ENCODE data around the gene SHISAL2A. TPM values are rescaled to one million over a fixed set of nuclear protein-coding genes. Genes with fewer than 3 reads are reported as not detected.
A peak's percentile ranks its signal among the peaks of the same experiment; 100 is the strongest.
"Not testable (repeated sequence)": the region's sequence is repeated elsewhere in the genome, so short reads cannot be mapped to it uniquely, and the experiment has no call there.

The SHISAL2A gene
- polyA plus RNA-seq, 4 donors, result 0.35 to 0.45 TPM; not detected in 2

DNA sequence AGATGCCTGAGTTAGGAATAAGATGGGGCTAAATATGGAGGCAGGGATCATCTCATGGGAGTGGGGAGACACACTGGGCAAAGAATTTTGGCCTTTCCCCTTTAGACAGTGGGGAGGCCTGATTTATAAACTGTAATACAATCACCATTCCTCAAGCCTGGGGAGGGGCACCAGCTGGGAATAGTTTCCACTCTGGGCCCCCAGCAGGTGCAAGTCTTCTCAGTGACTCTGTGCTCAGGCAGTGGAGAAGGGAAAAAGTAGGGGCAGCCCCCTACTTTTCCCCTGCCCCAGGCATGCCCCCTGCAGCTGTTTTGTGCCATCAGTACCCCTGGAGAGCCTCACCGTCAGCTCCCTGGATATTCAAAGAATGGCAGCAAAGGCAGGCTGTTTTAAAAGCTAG lies 46.1 kb downstream of the SHISAL2A start:
- no peak overlapping the region for H3K27ac ChIP-seq (ENCODE audit: low read depth in 1 of 3, low read length in 2 of 3)
- 88 to 100% (median 94%) methylated on average over 1 of the region's 1 CpG for WGBS, 3 donors
- no peak overlapping the region for H3K4me3 ChIP-seq (ENCODE audit: low read depth in 1 of 3, low read length in 3 of 3)
- no peaks in the 10 kb centered on the region for H3K9me3 ChIP-seq (ENCODE audit: control insufficient read depth in 2 of 2, insufficient read depth in 1 of 2, low read depth in 1 of 2, low read length in 1 of 2)
- no peaks in the 10 kb centered on the region for H3K36me3 ChIP-seq (ENCODE audit: control insufficient read depth in 3 of 3, insufficient read depth in 2 of 3, low read depth in 1 of 3, low read length in 3 of 3)
- FAIRE-seq (no peak), DNase-seq (no peak)
- H3K4me1 ChIP-seq (ENCODE audit: control insufficient read depth in 3 of 3, insufficient read depth in 2 of 3, low read depth in 1 of 3, low read length in 2 of 3), result no peaks in the 10 kb centered on the region
- no peaks in the 10 kb centered on the region for H3K27me3 ChIP-seq (ENCODE audit: control insufficient read depth in 3 of 3, insufficient read depth in 3 of 3, low read length in 3 of 3)

DNA sequence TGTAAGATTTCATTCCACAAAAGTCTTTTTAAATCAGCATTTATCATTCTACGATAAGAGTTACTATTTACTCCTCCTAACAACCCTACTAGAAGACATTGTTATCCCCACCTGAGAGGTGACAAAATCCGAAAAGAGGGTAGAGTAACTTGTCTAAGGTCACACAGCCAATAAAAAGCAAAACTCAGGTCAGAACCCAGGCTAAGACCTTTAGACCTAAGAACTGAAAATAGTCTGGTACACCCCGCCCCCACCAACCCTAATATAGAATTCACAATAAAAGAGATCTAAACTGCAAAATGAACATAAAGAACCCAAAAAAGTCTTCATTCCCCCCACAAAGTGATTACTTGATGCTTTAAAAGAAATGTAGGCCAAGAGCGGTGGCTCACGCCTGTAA lies 46.5 kb downstream of the SHISAL2A start:
- H3K9me3 ChIP-seq (ENCODE audit: control insufficient read depth in 2 of 2, insufficient read depth in 1 of 2, low read depth in 1 of 2, low read length in 1 of 2), result no peaks in the 10 kb centered on the region
- no peak overlapping the region for H3K4me3 ChIP-seq (ENCODE audit: low read depth in 1 of 3, low read length in 3 of 3)
- 66 to 85% (median 76%) methylated on average over 5 of the region's 5 CpGs for WGBS, 3 donors
- H3K27ac ChIP-seq (ENCODE audit: low read depth in 1 of 3, low read length in 2 of 3), result no peak overlapping the region
- H3K4me1 ChIP-seq (ENCODE audit: control insufficient read depth in 3 of 3, insufficient read depth in 2 of 3, low read depth in 1 of 3, low read length in 2 of 3), result no peaks in the 10 kb centered on the region
- FAIRE-seq (no peak), DNase-seq (no peak)
- H3K36me3 ChIP-seq (ENCODE audit: control insufficient read depth in 3 of 3, insufficient read depth in 2 of 3, low read depth in 1 of 3, low read length in 3 of 3), result no peaks in the 10 kb centered on the region
- no peaks in the 10 kb centered on the region for H3K27me3 ChIP-seq (ENCODE audit: control insufficient read depth in 3 of 3, insufficient read depth in 3 of 3, low read length in 3 of 3)

DNA sequence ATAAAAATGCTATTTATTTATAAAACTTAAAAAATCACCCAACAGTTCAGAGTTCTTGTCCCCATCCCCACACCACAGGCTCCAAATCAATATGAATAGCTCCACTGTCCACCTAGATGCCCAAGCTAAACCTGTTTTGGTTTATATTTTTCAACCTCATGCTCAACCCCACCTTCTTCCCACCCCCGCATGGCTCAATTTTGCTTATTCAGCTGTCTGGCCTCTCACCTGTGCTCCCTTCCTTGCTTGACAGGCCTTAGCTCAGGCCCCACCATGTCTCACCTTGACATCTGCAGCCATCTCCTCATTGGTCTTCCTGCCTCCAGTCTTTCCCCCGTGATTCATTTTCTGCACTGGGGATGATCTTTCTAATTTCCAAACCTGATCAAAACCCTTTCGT lies 47.4 kb downstream of the SHISAL2A start:
- Histone ChIP-seq H3K27ac (ENCODE audit: low read depth in 1 of 3, low read length in 2 of 3) (no peak overlapping the region), H3K4me3 (ENCODE audit: low read depth in 1 of 3, low read length in 3 of 3) (no peak overlapping the region), H3K4me1 (ENCODE audit: control insufficient read depth in 3 of 3, insufficient read depth in 2 of 3, low read depth in 1 of 3, low read length in 2 of 3) (no peaks in the 10 kb centered on the region), H3K27me3 (ENCODE audit: control insufficient read depth in 3 of 3, insufficient read depth in 3 of 3, low read length in 3 of 3) (no peaks in the 10 kb centered on the region), H3K9me3 (ENCODE audit: control insufficient read depth in 2 of 2, insufficient read depth in 1 of 2, low read depth in 1 of 2, low read length in 1 of 2) (no peaks in the 10 kb centered on the region), H3K36me3 (ENCODE audit: control insufficient read depth in 3 of 3, insufficient read depth in 2 of 3, low read depth in 1 of 3, low read length in 3 of 3) (peaks cover 0 to under 1% (median 0%) of the 10 kb centered on the region in 3 donors)
- 80 to 90% (median 85%) methylated on average over 3 of the region's 3 CpGs for WGBS, 3 donors
- FAIRE-seq, result no peak
- no peak for DNase-seq

GRCh38 chr1:52681136-52681535 lies 48.2 kb downstream of the SHISAL2A start:
- no peak for DNase-seq
- no peaks in the 10 kb centered on the region for H3K27me3 ChIP-seq (ENCODE audit: control insufficient read depth in 3 of 3, insufficient read depth in 3 of 3, low read length in 3 of 3)
- H3K4me3 ChIP-seq (ENCODE audit: low read depth in 1 of 3, low read length in 3 of 3), result no peak overlapping the region
- no peak for FAIRE-seq
- H3K27ac ChIP-seq (ENCODE audit: low read depth in 1 of 3, low read length in 2 of 3), result no peak overlapping the region
- H3K36me3 ChIP-seq (ENCODE audit: control insufficient read depth in 3 of 3, insufficient read depth in 2 of 3, low read depth in 1 of 3, low read length in 3 of 3), result peaks cover 0 to 8% (median 3%) of the 10 kb centered on the region in 3 donors
- 88 to 93% (median 92%) methylated on average over 4 of the region's 4 CpGs for WGBS, 3 donors
- no peaks in the 10 kb centered on the region for H3K9me3 ChIP-seq (ENCODE audit: control insufficient read depth in 2 of 2, insufficient read depth in 1 of 2, low read depth in 1 of 2, low read length in 1 of 2)
- H3K4me1 ChIP-seq (ENCODE audit: control insufficient read depth in 3 of 3, insufficient read depth in 2 of 3, low read depth in 1 of 3, low read length in 2 of 3), result no peaks in the 10 kb centered on the region

GRCh38 chr1:52683367-52683940 lies 50.5 kb downstream of the SHISAL2A start:
- peaks cover 0 to 3% of the 10 kb centered on the region in 2 donors for H3K9me3 ChIP-seq (ENCODE audit: control insufficient read depth in 2 of 2, insufficient read depth in 1 of 2, low read depth in 1 of 2, low read length in 1 of 2)
- DNase-seq (no peak), FAIRE-seq (no peak)
- no peaks in the 10 kb centered on the region for H3K4me1 ChIP-seq (ENCODE audit: control insufficient read depth in 3 of 3, insufficient read depth in 2 of 3, low read depth in 1 of 3, low read length in 2 of 3)
- no peak overlapping the region for H3K4me3 ChIP-seq (ENCODE audit: low read depth in 1 of 3, low read length in 3 of 3)
- no peaks in the 10 kb centered on the region for H3K27me3 ChIP-seq (ENCODE audit: control insufficient read depth in 3 of 3, insufficient read depth in 3 of 3, low read length in 3 of 3)
- peaks cover 4 to 26% (median 13%) of the 10 kb centered on the region in 3 donors for H3K36me3 ChIP-seq (ENCODE audit: control insufficient read depth in 3 of 3, insufficient read depth in 2 of 3, low read depth in 1 of 3, low read length in 3 of 3)
- 91 to 96% (median 92%) methylated on average over 4 of the region's 4 CpGs for WGBS, 3 donors
- no peak overlapping the region for H3K27ac ChIP-seq (ENCODE audit: low read depth in 1 of 3, low read length in 2 of 3)

GRCh38 chr1:52684545-52684944 lies 51.6 kb downstream of the SHISAL2A start:
- DNase-seq, result no peak
- WGBS, 3 donors, result 86 to 95% (median 94%) methylated on average over 1 of the region's 1 CpG
- FAIRE-seq, result no peak
- Histone ChIP-seq H3K27me3 (ENCODE audit: control insufficient read depth in 3 of 3, insufficient read depth in 3 of 3, low read length in 3 of 3) (no peaks in the 10 kb centered on the region), H3K27ac (ENCODE audit: low read depth in 1 of 3, low read length in 2 of 3) (no peak overlapping the region), H3K9me3 (ENCODE audit: control insufficient read depth in 2 of 2, insufficient read depth in 1 of 2, low read depth in 1 of 2, low read length in 1 of 2) (peaks cover 0 to 3% of the 10 kb centered on the region in 2 donors), H3K4me3 (ENCODE audit: low read depth in 1 of 3, low read length in 3 of 3) (no peak overlapping the region), H3K36me3 (ENCODE audit: control insufficient read depth in 3 of 3, insufficient read depth in 2 of 3, low read depth in 1 of 3, low read length in 3 of 3) (peaks cover 6 to 33% (median 15%) of the 10 kb centered on the region in 3 donors), H3K4me1 (ENCODE audit: control insufficient read depth in 3 of 3, insufficient read depth in 2 of 3, low read depth in 1 of 3, low read length in 2 of 3) (no peaks in the 10 kb centered on the region)

DNA sequence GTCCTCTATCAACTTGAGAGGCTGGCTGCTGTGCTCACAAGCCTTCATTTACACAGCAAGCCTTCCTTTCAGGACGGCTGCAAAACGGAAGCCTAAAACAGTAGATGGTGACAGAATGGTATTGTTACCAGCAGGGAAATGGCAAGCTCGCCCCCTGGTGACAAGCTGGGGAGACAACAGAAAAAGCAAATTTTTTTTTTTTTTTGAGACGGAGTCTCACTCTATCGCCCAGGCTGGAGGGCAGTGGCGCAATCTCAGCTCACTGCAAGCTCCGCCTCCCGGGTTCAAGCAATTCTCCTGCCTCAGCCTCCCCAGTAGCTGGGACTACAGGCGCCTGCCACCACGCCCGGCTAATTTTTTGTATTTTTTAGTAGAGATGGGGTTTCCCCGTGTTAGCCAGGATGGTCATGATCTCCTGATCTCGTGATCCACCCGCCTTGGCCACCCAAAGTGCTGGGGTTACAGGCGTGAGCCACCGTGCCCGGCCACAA lies 53.3 kb downstream of the SHISAL2A start:
- not testable (repeated sequence) for H3K27me3 ChIP-seq (ENCODE audit: control insufficient read depth in 3 of 3, insufficient read depth in 3 of 3, low read length in 3 of 3); H3K9me3 ChIP-seq (ENCODE audit: control insufficient read depth in 2 of 2, insufficient read depth in 1 of 2, low read depth in 1 of 2, low read length in 1 of 2); H3K4me3 ChIP-seq (ENCODE audit: low read depth in 1 of 3, low read length in 3 of 3); FAIRE-seq; H3K4me1 ChIP-seq (ENCODE audit: control insufficient read depth in 3 of 3, insufficient read depth in 2 of 3, low read depth in 1 of 3, low read length in 2 of 3); H3K27ac ChIP-seq (ENCODE audit: low read depth in 1 of 3, low read length in 2 of 3)
- peaks cover 6 to 43% (median 21%) of the 10 kb centered on the region in 3 donors for H3K36me3 ChIP-seq (ENCODE audit: control insufficient read depth in 3 of 3, insufficient read depth in 2 of 3, low read depth in 1 of 3, low read length in 3 of 3)
- 55 to 58% (median 56%) methylated on average over 17 of the region's 17 CpGs for WGBS, 3 donors
- peak; percentile 65 to 75 for DNase-seq

DNA sequence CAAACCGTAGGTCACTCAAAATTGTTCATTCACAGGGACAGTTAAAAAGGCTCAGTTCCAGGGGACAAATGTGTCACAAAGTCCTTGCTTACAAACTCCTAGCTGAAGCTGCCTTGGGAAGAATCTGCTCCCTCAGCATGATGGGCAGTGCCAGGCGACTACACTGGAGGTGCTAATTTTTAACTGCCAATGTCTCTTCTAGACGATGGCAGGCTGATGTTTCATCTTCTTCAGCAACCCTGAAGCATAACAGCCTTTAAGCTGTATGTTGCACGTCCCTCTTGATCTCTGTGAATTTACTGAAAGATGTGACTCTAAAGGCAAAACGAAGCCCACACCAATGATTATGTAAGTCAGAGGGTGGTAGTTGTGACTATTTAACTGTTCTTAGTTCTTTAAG lies 53.9 kb downstream of the SHISAL2A start:
- H3K9me3 ChIP-seq (ENCODE audit: control insufficient read depth in 2 of 2, insufficient read depth in 1 of 2, low read depth in 1 of 2, low read length in 1 of 2), result peaks cover 0 to 3% of the 10 kb centered on the region in 2 donors
- no peak for DNase-seq
- H3K36me3 ChIP-seq (ENCODE audit: control insufficient read depth in 3 of 3, insufficient read depth in 2 of 3, low read depth in 1 of 3, low read length in 3 of 3), result peaks cover 6 to 47% (median 21%) of the 10 kb centered on the region in 3 donors
- H3K27me3 ChIP-seq (ENCODE audit: control insufficient read depth in 3 of 3, insufficient read depth in 3 of 3, low read length in 3 of 3), result no peaks in the 10 kb centered on the region
- no peak for FAIRE-seq
- no peak overlapping the region for H3K4me3 ChIP-seq (ENCODE audit: low read depth in 1 of 3, low read length in 3 of 3)
- H3K27ac ChIP-seq (ENCODE audit: low read depth in 1 of 3, low read length in 2 of 3), result no peak overlapping the region
- no peaks in the 10 kb centered on the region for H3K4me1 ChIP-seq (ENCODE audit: control insufficient read depth in 3 of 3, insufficient read depth in 2 of 3, low read depth in 1 of 3, low read length in 2 of 3)
- WGBS, 3 donors, result 93 to 98% (median 97%) methylated on average over 5 of the region's 5 CpGs

- Histone ChIP-seq H3K27ac (ENCODE audit: low read depth in 1 of 3, low read length in 2 of 3) (no peak overlapping the region), H3K4me1 (ENCODE audit: control insufficient read depth in 3 of 3, insufficient read depth in 2 of 3, low read depth in 1 of 3, low read length in 2 of 3) (no peaks in the 10 kb centered on the region), H3K27me3 (ENCODE audit: control insufficient read depth in 3 of 3, insufficient read depth in 3 of 3, low read length in 3 of 3) (no peaks in the 10 kb centered on the region), H3K9me3 (ENCODE audit: control insufficient read depth in 2 of 2, insufficient read depth in 1 of 2, low read depth in 1 of 2, low read length in 1 of 2) (no peaks in the 10 kb centered on the region), H3K36me3 (ENCODE audit: control insufficient read depth in 3 of 3, insufficient read depth in 2 of 3, low read depth in 1 of 3, low read length in 3 of 3) (peaks cover 4 to 47% (median 18%) of the 10 kb centered on the region in 3 donors), H3K4me3 (ENCODE audit: low read depth in 1 of 3, low read length in 3 of 3) (no peak overlapping the region)
- FAIRE-seq, result no peak
- no peak for DNase-seq
- WGBS, 3 donors, result 94 to 98% (median 95%) methylated on average over 3 of the region's 3 CpGs
These were observed 58.9 kb downstream of the SHISAL2A start for GRCh38 chr1:52691821-52692220.

All from small intestine (tissue), 7 donors.